HEK293T (cell line): Measurements from ENCODE around the gene CNOT2.

Experiments
- CTCF ChIA-PET: fragments of 350-600 bp; formaldehyde crosslinking; extraction: SDS; loops from one replicate; lab custom pipeline; 2021; ENCODE audit warnings: antibody characterized with exemption, inconsistent platforms; lab: Yijun Ruan, JAX
- POLR2A ChIA-PET: fragments of 350-600 bp; formaldehyde crosslinking; extraction: SDS; loops from one replicate; lab custom pipeline; 2020; ENCODE audit warnings: antibody characterized with exemption, inconsistent platforms; lab: Yijun Ruan, JAX
- DNase-seq: peaks from one replicate; pipeline ENCODE4 v3.0.0; 2012; ENCODE audit warnings: mixed read lengths; ENCODE audit errors: extremely low spot score
- BHLHE40 ChIP-seq: fragments of 450-650 bp; IDR thresholded peaks from 2 replicates; pipeline ENCODE4 v1.6.1; 2016; ENCODE audit warnings: mild to moderate bottlenecking, moderate library complexity, borderline replicate concordance
- LEF1 ChIP-seq: fragments of 450-650 bp; IDR thresholded peaks from 2 replicates; pipeline ENCODE4 v1.6.1; 2017; ENCODE audit warnings: mild to moderate bottlenecking, borderline replicate concordance
- PKNOX1 ChIP-seq: fragments of 450-650 bp; IDR thresholded peaks from 2 replicates; pipeline ENCODE4 v1.6.1; 2016
- SP1 ChIP-seq: fragments of 450-650 bp; IDR thresholded peaks from 2 replicates; pipeline ENCODE4 v1.6.1; 2017
- ZNF384 ChIP-seq: fragments of 450-650 bp; IDR thresholded peaks from 2 replicates; pipeline ENCODE4 v1.6.1; 2016

The CNOT2 gene

GRCh38 chr12:70403826-70404225, 160.6 kb downstream of the CNOT2 start:
- no peak for DNase-seq
- TF ChIP-seq LEF1: no peak
- TF ChIP-seq ZNF384: no peak
- TF ChIP-seq PKNOX1: no peak
- TF ChIP-seq SP1: no peak
- no peak for TF ChIP-seq BHLHE40
- CTCF ChIA-PET: interaction anchor here (0.6 kb wide), 2 partner anchors 322 to 326 kb away, joined by 3 to 11 read pairs; no protein-coding TSS in a partner anchor
- POLR2A ChIA-PET: no interaction called here
